K562 (cell line): Measurements from ENCODE around the gene C21orf58. TPM values are rescaled to one million over a fixed set of nuclear protein-coding genes. Genes with fewer than 3 reads are reported as not detected.

Source experiments
- polyA plus RNA-seq, 8 experiments: library from polyadenylated mRNA; depleted of rRNA in 4 of 8; stranded (reverse) in 5 of 8; unstranded in 3 of 8; fragments of >200 nt; fragmentation: Nextera tagmentation in 2 of 8; fragmentation: Illumina TruSeq in 1 of 8; extraction: Ambion mirVana in 2 of 8; extraction: Trizol in 1 of 8; gene quantifications; 2 replicates each; pipeline versions ENCODE4 v1.2.1 to v1.2.3, GENCODE V29; 2011 to 2014; ENCODE audit warnings: inconsistent platforms in 1 of 8, missing spikeins in 1 of 8
- total RNA-seq, 7 experiments: library from RNA; depleted of rRNA in 6 of 7; stranded (reverse); fragments of >200 nt in 6 of 7; fragmentation: Illumina TruSeq in 2 of 7; extraction: Trizol in 2 of 7; gene quantifications; 2 replicates each; pipeline versions ENCODE4 v1.2.1 to v1.2.3, GENCODE V29; 2011 to 2021; ENCODE audit warnings: low replicate concordance in 1 of 7
- TF ChIP-seq, protein P1 (sequence below), 2 experiments: fragments of 450-650 bp; formaldehyde crosslinking in 1 of 2; IDR thresholded peaks; 2 replicates each; pipeline versions ENCODE4 v1.4.0 to v1.6.1; 2014 to 2020; ENCODE audit warnings: mild to moderate bottlenecking in 2 of 2, borderline replicate concordance in 1 of 2, low read depth in 1 of 2

C21orf58 gene
- total and polyA plus RNA-seq, 9 of the 15 experiments (the other 6 are each of a cell fraction or from before 2014, with no cell fraction given), result 1.2 to 30.5 (median 12.4) TPM

DNA sequence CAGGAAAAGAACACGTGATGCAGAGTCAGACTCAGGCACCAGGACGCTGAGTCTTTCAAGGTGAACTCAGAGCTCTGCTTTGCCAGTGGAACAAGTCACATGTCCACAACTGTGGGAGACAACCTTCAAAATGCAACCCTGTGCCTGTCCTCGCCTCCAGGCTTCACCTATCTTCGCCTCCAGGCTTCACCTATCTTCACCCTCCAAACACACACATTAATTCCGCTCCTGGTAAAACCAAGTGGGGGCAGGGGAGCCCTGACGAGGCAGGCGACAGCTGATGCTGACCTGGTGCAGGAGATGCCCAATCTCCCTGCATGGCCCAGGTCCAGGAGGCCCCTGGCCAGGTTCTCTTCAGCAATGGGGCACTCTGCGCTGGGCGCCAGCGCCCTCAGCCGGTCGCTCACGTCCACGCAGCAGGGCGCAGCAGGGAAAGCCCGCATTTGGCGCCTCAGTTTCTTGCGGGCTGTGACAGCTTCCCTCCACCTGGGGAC, 67.1 kb downstream of the C21orf58 start (continued):
- TF ChIP-seq, protein P1, sequence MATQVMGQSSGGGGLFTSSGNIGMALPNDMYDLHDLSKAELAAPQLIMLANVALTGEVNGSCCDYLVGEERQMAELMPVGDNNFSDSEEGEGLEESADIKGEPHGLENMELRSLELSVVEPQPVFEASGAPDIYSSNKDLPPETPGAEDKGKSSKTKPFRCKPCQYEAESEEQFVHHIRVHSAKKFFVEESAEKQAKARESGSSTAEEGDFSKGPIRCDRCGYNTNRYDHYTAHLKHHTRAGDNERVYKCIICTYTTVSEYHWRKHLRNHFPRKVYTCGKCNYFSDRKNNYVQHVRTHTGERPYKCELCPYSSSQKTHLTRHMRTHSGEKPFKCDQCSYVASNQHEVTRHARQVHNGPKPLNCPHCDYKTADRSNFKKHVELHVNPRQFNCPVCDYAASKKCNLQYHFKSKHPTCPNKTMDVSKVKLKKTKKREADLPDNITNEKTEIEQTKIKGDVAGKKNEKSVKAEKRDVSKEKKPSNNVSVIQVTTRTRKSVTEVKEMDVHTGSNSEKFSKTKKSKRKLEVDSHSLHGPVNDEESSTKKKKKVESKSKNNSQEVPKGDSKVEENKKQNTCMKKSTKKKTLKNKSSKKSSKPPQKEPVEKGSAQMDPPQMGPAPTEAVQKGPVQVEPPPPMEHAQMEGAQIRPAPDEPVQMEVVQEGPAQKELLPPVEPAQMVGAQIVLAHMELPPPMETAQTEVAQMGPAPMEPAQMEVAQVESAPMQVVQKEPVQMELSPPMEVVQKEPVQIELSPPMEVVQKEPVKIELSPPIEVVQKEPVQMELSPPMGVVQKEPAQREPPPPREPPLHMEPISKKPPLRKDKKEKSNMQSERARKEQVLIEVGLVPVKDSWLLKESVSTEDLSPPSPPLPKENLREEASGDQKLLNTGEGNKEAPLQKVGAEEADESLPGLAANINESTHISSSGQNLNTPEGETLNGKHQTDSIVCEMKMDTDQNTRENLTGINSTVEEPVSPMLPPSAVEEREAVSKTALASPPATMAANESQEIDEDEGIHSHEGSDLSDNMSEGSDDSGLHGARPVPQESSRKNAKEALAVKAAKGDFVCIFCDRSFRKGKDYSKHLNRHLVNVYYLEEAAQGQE (IDR thresholded peaks at IDR 0.05; ENCODE audit: borderline replicate concordance), result no peak
- TF ChIP-seq, protein P1 (CRISPR knock-in tag; IDR thresholded peaks at IDR 0.05; ENCODE audit: low read depth), result no peak
